ENCODE measurements around the gene ATP10B.

- TF ChIP-seq POLR2AphosphoS5 (IDR thresholded peaks at IDR 0.05; ENCODE audit: low read depth, low read length) (no peak), CTCF (IDR thresholded peaks at IDR 0.05; ENCODE audit: control extremely low read depth in 1 of 3, insufficient read depth in 1 of 3, low read depth in 1 of 3, low read length in 3 of 3) (no peak), CHD2 (IDR thresholded peaks at IDR 0.05; ENCODE audit: low read length) (no peak), MAFK (IDR thresholded peaks at IDR 0.05; ENCODE audit: low read depth, low read length) (no peak), POLR2A (IDR thresholded peaks at IDR 0.05; ENCODE audit: control extremely low read depth in 1 of 2, low read depth in 2 of 2, low read length in 2 of 2) (no peak), HDAC6 (IDR thresholded peaks at IDR 0.05; ENCODE audit: low read depth, low read length) (no peak), SAP30 (IDR thresholded peaks at IDR 0.05; ENCODE audit: insufficient read depth, insufficient replicate concordance, low read length) (no peak), SIRT6 (IDR thresholded peaks at IDR 0.05; ENCODE audit: low read length) (no peak), ATF3 (IDR thresholded peaks at IDR 0.05; ENCODE audit: insufficient read depth, low read depth, low read length) (no peak), RFX5 (IDR thresholded peaks at IDR 0.05; ENCODE audit: borderline replicate concordance, low read depth, low read length) (no peak), RAD21 (IDR thresholded peaks at IDR 0.05 in 1 of 2, conservative IDR thresholded peaks at IDR 0.05 in 1 of 2; ENCODE audit: low read depth in 2 of 2, low read length in 2 of 2) (no peak), TEAD4 (IDR thresholded peaks at IDR 0.05; ENCODE audit: low read depth, low read length) (no peak)
Observed at GRCh38 chr5:160869989-160870521, 18.0 kb upstream of the ATP10B start.

Measured in H1 (cell line).